DMS153 treated with DMSO at 0.1 percent for 48 hours (cell line): ENCODE results near the gene MMP2.

Experiments
- DNase-seq: peaks from one replicate; lab custom pipeline; 2025; ENCODE audit not compliant: unreplicated experiment; lab: John Stamatoyannopoulos, UW

Gene MMP2

GRCh38 chr16:55491691-55492090, 12.7 kb downstream of the MMP2 start:
- DNase-seq = no peak

- DNase-seq = no peak
Measured at GRCh38 chr16:55492756-55493380, 13.9 kb downstream of the MMP2 start.

GRCh38 chr16:55494994-55495421, 16.0 kb downstream of the MMP2 start:
- DNase-seq = peak; percentile 36

- DNase-seq = peak; percentile 22
Measured at GRCh38 chr16:55495616-55496289, 16.8 kb downstream of the MMP2 start.

- no peak for DNase-seq
Measured at GRCh38 chr16:55496509-55497145, 17.6 kb downstream of the MMP2 start.

- no peak for DNase-seq
Measured at GRCh38 chr16:55497558-55497957, 18.6 kb downstream of the MMP2 start.

- no peak for DNase-seq
Measured at GRCh38 chr16:55498101-55498500, 19.1 kb downstream of the MMP2 start.

GRCh38 chr16:55499281-55499680, 20.3 kb downstream of the MMP2 start:
- no peak for DNase-seq

- DNase-seq = no peak
Measured at GRCh38 chr16:55499951-55500529, 21.0 kb downstream of the MMP2 start.

GRCh38 chr16:55500530-55501011, 21.6 kb downstream of the MMP2 start:
- no peak for DNase-seq

GRCh38 chr16:55501549-55502322, 22.7 kb downstream of the MMP2 start:
- DNase-seq = no peak

- DNase-seq = peak; percentile 33
Measured at GRCh38 chr16:55502801-55503366, 23.9 kb downstream of the MMP2 start.

- DNase-seq = no peak
Measured at GRCh38 chr16:55503726-55504550, 24.9 kb downstream of the MMP2 start.

GRCh38 chr16:55505333-55506015, 26.5 kb downstream of the MMP2 start:
- DNase-seq = no peak

- DNase-seq = peak; percentile 52
Measured at GRCh38 chr16:55506083-55506482, 27.1 kb downstream of the MMP2 start.

GRCh38 chr16:55506708-55507107, 27.7 kb downstream of the MMP2 start:
- no peak for DNase-seq

- DNase-seq = no peak
Measured at GRCh38 chr16:55508271-55508921, 29.4 kb downstream of the MMP2 start.
